ENCODE data around the gene LRRIQ1.

DNA sequence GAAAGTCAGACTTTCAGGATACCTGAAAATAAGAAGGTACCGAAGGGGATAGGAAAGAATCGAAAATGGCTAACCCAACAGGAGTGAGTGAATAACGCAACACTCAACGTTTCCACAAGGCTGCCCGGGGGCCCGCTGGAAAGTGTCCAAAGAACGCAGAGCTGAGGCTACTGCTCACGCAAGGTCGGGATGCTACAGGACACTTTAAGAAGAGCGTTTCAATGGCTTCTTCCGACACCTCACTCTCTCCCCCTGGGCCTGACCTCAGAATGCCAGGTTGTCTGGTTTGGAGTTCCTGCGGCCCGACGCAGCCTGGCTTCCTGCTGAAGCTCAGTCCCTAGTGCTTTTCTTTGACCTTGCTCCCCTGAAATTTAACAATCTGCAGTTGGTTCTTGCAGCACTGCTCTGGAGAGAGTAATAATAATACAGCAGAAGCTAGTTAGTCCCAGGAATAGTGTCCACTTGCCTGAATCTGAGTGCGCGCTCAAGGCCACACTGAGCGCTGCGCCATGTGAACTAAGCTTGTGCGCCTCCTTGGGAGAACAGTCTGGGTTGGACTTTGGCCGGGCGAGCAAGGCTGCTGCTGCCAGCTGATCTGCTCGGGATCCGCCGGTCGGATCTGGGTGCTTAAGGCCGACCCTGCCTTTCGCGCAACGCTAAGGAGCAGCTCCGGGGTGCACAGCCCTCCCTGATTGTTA is 241.9 kb downstream of the LRRIQ1 start:
- TF ChIP-seq ELF4 (CRISPR knock-in tag; IDR thresholded peaks at IDR 0.05; ENCODE audit: borderline replicate concordance) (no peak), ZNF121 (CRISPR knock-in tag; IDR thresholded peaks at IDR 0.05) (no peak), CCAR2 (optimal IDR thresholded peaks at IDR 0.05; ENCODE audit: low read depth, low read length) (no peak)
